Measurements from ENCODE around the gene TMEM203.
A peak's percentile ranks its signal among the peaks of the same experiment; 100 is the strongest.
"Not testable (repeated sequence)": the region's sequence is repeated elsewhere in the genome, so short reads cannot be mapped to it uniquely, and the experiment has no call there.

The TMEM203 gene

GRCh38 chr9:137243626-137244485, 38.4 kb upstream of the TMEM203 start:
- TF ChIP-seq CTCF (IDR thresholded peaks at IDR 0.05): no peak
- DNase-seq (ENCODE audit: low spot score): no peak
- Histone ChIP-seq H3K4me3 (no peak overlapping the region), H3K27ac (no peak overlapping the region)

GRCh38 chr9:137243266-137243625, 37.8 kb upstream of the TMEM203 start:
- H3K27ac ChIP-seq, H3K4me3 ChIP-seq: not testable (repeated sequence)

GRCh38 chr9:137242269-137243203, 37.1 kb upstream of the TMEM203 start:
- peak overlapping the region; percentile 99 for H3K4me3 ChIP-seq
- peak overlapping the region; percentile 89 to 100 for H3K27ac ChIP-seq
- TF ChIP-seq CTCF (IDR thresholded peaks at IDR 0.05): no peak
- no peak for DNase-seq (ENCODE audit: low spot score)

More at GRCh38 chr9:137243266-137243625, 37.8 kb upstream of the TMEM203 start:
- DNase-seq (ENCODE audit: low spot score): not testable (repeated sequence)

- no peak for TF ChIP-seq CTCF (IDR thresholded peaks at IDR 0.05)
- no peak for DNase-seq (ENCODE audit: low spot score)
- peak overlapping the region; percentile 99 for H3K4me3 ChIP-seq
- H3K27ac ChIP-seq: peak overlapping the region; percentile 89 to 100
Observed at GRCh38 chr9:137241490-137242268, 36.2 kb upstream of the TMEM203 start.

- H3K4me3 ChIP-seq: peak within 1 kb of the TSS; percentile 99
- TF ChIP-seq CTCF (IDR thresholded peaks at IDR 0.05): no peak
- peak within 1 kb of the TSS; percentile 89 to 100 for H3K27ac ChIP-seq
- peak; percentile 99 for DNase-seq (ENCODE audit: low spot score)
Observed at GRCh38 chr9:137240841-137241489, 35.5 kb upstream of the TMEM203 start, which contains the start of gene TUBB4B. TUBB4B (plus strand) TSS chr9:137241287; CDS start chr9:137241361, 74 bp downstream.

- no peak for TF ChIP-seq CTCF (IDR thresholded peaks at IDR 0.05)
Observed at GRCh38 chr9:137240318-137240840, 34.9 kb upstream of the TMEM203 start.

GRCh38 chr9:137239541-137240200, 34.2 kb upstream of the TMEM203 start:
- not testable (repeated sequence) for DNase-seq (ENCODE audit: low spot score)
- Histone ChIP-seq H3K4me3 (peak overlapping the region; percentile 84), H3K27ac (peak overlapping the region; percentile 81 to 100)

More at GRCh38 chr9:137240318-137240840, 34.9 kb upstream of the TMEM203 start:
- DNase-seq (ENCODE audit: low spot score): peak; percentile 88
- Histone ChIP-seq H3K4me3 (peak overlapping the region; percentile 84), H3K27ac (peak overlapping the region; percentile 81 to 100)

All from coronary artery (tissue), 2 donors.